Measurements from ENCODE around the gene TSC22D4.

GRCh38 chr7:100491192-100491578 is 12.2 kb upstream of the TSC22D4 start:
- no peak for TF ChIP-seq ZNF274 (IDR thresholded peaks at IDR 0.05; ENCODE audit: low read depth, low read length)
- TF ChIP-seq YY1 (IDR thresholded peaks at IDR 0.05; ENCODE audit: insufficient read depth, insufficient read length): no peak
- no peak for TF ChIP-seq SUZ12 (IDR thresholded peaks at IDR 0.05; ENCODE audit: extremely low read depth, insufficient read depth, insufficient read length)
